ENCODE data around the gene CHCHD6. TPM values are rescaled to one million over a fixed set of nuclear protein-coding genes. Genes with fewer than 3 reads are reported as not detected.

CHCHD6 gene
- total RNA-seq, 1 experiment from 2014 or later, result 33.0 TPM

DNA sequence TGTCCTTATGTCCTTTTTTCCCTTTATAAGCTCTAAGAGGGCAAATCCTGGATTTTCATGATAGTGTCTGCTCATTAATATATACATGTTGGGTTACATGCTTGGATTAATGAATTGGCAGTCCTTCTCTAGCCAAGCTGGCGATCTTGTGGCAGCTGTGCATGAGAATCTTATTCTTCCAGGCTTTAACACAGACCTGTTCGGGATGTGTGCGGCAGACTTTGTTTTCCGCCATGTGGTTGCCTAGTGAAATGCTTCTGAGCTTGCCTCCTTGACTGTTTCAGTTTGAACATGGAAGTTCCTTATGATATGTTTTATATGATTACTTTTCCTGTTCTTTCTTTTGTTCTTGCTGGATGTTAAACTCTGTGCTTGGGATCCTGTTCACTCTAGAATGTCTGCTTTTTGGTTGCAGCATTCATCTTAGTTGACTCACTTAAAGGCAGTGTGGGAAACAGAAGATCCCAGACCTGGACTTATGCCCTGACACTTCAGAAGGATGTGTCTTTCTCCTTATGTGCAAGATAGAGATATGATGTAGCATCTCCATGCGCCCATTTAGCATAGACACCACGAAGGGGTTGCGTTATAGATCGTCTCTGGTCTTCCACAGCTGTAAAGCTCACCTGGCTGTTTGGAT is 7.2 kb downstream of the CHCHD6 start:
- no peaks in the 10 kb centered on the region for H3K4me1 ChIP-seq (ENCODE audit: insufficient read depth, low read length)
- intact Hi-C loops (cut with micrococcal nuclease), result no loop called here
- H3K27me3 ChIP-seq (ENCODE audit: low read length), result no peaks in the 10 kb centered on the region
- ChIA-PET POLR2A (ENCODE audit: unreplicated experiment) (no interaction called here), CTCF (no interaction called here)
- peaks cover 5% of the 10 kb centered on the region; the same call in 1 of the 2 replicates for H4K20me1 ChIP-seq (ENCODE audit: low read length)
- ATAC-seq, result no peak
- no peaks in the 10 kb centered on the region for H3K9me2 ChIP-seq (replicated peaks; ENCODE audit: low read length)
- no TSS peak for BruUV-seq (replicated peaks)
- H3K9ac ChIP-seq (ENCODE audit: low read length), result no peak overlapping the region
- no peak overlapping the region for H3K4me3 ChIP-seq (ENCODE audit: low read length)
- TF ChIP-seq EZH2phosphoT487 (IDR thresholded peaks at IDR 0.05; ENCODE audit: borderline replicate concordance, low read length), result no peak
- TF ChIP-seq, protein P1, sequence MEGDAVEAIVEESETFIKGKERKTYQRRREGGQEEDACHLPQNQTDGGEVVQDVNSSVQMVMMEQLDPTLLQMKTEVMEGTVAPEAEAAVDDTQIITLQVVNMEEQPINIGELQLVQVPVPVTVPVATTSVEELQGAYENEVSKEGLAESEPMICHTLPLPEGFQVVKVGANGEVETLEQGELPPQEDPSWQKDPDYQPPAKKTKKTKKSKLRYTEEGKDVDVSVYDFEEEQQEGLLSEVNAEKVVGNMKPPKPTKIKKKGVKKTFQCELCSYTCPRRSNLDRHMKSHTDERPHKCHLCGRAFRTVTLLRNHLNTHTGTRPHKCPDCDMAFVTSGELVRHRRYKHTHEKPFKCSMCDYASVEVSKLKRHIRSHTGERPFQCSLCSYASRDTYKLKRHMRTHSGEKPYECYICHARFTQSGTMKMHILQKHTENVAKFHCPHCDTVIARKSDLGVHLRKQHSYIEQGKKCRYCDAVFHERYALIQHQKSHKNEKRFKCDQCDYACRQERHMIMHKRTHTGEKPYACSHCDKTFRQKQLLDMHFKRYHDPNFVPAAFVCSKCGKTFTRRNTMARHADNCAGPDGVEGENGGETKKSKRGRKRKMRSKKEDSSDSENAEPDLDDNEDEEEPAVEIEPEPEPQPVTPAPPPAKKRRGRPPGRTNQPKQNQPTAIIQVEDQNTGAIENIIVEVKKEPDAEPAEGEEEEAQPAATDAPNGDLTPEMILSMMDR (conservative IDR thresholded peaks at IDR 0.05; ENCODE audit: low read depth, low read length), result no peak
- TF ChIP-seq EZH2 (IDR thresholded peaks at IDR 0.05; ENCODE audit: low read length, unreplicated experiment), result no peak
- DNase-seq, result no peak
- H3K79me2 ChIP-seq (ENCODE audit: low read length), result peaks cover 90% of the 10 kb centered on the region
- no peak overlapping the region for H3K4me2 ChIP-seq (ENCODE audit: low read length)
- H3F3A ChIP-seq (ENCODE audit: low read length, unreplicated experiment), result no peaks in the 10 kb centered on the region
- no peaks in the 10 kb centered on the region for H3K9me3 ChIP-seq (ENCODE audit: low read length)
- H2AFZ ChIP-seq (ENCODE audit: low read length), result no peak overlapping the region
- H3K27ac ChIP-seq (ENCODE audit: low read length), result no peak overlapping the region
- no peaks in the 10 kb centered on the region; the same call in 1 of the 2 replicates for H3K36me3 ChIP-seq (ENCODE audit: low read depth, low read length)

DNA sequence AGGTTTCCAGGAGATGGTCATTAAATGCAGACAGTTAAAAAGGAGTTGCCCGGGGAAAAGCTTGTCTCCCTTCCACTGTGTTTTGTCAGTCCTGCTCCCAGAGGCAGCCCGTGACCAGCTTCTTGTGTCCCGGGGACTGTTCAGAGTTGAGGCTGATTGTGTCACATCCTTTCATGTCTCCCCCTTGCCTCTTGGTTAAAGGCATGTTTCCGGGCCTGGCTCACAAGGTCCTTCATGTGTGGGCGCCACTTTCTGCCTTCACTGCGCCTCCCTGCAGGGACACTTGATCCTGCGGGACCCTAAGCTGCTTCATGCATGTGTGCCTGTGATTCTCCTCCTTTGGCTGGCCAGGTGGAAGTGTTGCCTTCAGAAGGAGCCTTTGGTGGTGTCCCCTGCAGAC is 9.2 kb downstream of the CHCHD6 start:
- Histone ChIP-seq H3F3A (ENCODE audit: low read length, unreplicated experiment) (no peaks in the 10 kb centered on the region), H3K9ac (ENCODE audit: low read length) (no peak overlapping the region), H3K27me3 (ENCODE audit: low read length) (no peaks in the 10 kb centered on the region), H2AFZ (ENCODE audit: low read length) (no peak overlapping the region), H3K4me1 (ENCODE audit: insufficient read depth, low read length) (no peaks in the 10 kb centered on the region), H3K27ac (ENCODE audit: low read length) (no peak overlapping the region), H4K20me1 (ENCODE audit: low read length) (peaks cover 5% of the 10 kb centered on the region; the same call in 1 of the 2 replicates), H3K79me2 (ENCODE audit: low read length) (peaks cover 77% of the 10 kb centered on the region), H3K36me3 (ENCODE audit: low read depth, low read length) (no peaks in the 10 kb centered on the region), H3K4me3 (ENCODE audit: low read length) (no peak overlapping the region), H3K4me2 (ENCODE audit: low read length) (no peak overlapping the region), H3K9me3 (ENCODE audit: low read length) (no peaks in the 10 kb centered on the region), H3K9me2 (replicated peaks; ENCODE audit: low read length) (no peaks in the 10 kb centered on the region)
- BruUV-seq (replicated peaks), result no TSS peak
- DNase-seq (no peak), ATAC-seq (no peak)
- no peak for TF ChIP-seq EZH2phosphoT487 (IDR thresholded peaks at IDR 0.05; ENCODE audit: borderline replicate concordance, low read length)
- TF ChIP-seq, protein P1 (conservative IDR thresholded peaks at IDR 0.05; ENCODE audit: low read depth, low read length), result no peak
- no peak for TF ChIP-seq EZH2 (IDR thresholded peaks at IDR 0.05; ENCODE audit: low read length, unreplicated experiment)
- ChIA-PET CTCF (no interaction called here), POLR2A (ENCODE audit: unreplicated experiment) (no interaction called here)
- intact Hi-C loops (cut with micrococcal nuclease), result no loop called here

DNA sequence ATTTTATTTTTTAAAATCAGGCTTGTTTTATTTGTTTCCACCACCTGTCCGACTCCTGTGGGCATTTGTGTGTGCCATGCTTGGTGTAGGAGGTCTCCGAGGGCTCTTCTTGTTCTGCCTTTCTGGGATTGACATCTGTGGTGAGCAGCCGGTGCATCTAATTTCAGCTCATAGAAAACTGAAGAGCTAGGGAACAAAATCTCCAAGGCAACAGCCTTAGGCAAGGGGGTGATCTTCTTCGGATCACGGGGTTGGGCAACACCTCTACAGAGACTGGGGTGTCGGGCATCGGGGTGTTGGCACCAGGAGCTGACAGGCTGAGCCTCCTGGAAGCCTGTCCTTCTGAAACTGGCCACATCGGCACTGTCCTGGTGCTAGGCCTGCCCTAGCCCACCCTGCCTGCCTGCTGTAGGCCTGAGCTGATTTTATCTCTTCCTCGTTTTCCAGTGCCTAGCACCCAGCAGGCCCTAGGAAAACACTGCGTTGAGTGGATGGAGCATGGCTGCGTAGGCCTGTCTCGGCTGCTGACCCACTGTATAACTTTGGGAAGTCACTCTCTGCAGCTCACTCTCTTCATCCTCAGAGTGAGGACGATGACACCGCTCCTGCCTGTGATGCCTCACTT is 10.3 kb downstream of the CHCHD6 start:
- H3K9me2 ChIP-seq (replicated peaks; ENCODE audit: low read length), result no peaks in the 10 kb centered on the region
- no peak overlapping the region for H3K9ac ChIP-seq (ENCODE audit: low read length)
- H3K36me3 ChIP-seq (ENCODE audit: low read depth, low read length), result no peaks in the 10 kb centered on the region
- no peaks in the 10 kb centered on the region for H3K9me3 ChIP-seq (ENCODE audit: low read length)
- BruUV-seq (replicated peaks), result no TSS peak
- intact Hi-C loops (cut with micrococcal nuclease), result no loop called here
- H3K79me2 ChIP-seq (ENCODE audit: low read length), result peaks cover 77% of the 10 kb centered on the region
- no peak overlapping the region for H3K27ac ChIP-seq (ENCODE audit: low read length)
- no peaks in the 10 kb centered on the region for H3K27me3 ChIP-seq (ENCODE audit: low read length)
- no peak overlapping the region for H3K4me2 ChIP-seq (ENCODE audit: low read length)
- DNase-seq, result no peak
- no peak for TF ChIP-seq EZH2 (IDR thresholded peaks at IDR 0.05; ENCODE audit: low read length, unreplicated experiment)
- TF ChIP-seq, protein P1 (conservative IDR thresholded peaks at IDR 0.05; ENCODE audit: low read depth, low read length), result no peak
- TF ChIP-seq EZH2phosphoT487 (IDR thresholded peaks at IDR 0.05; ENCODE audit: borderline replicate concordance, low read length), result no peak
- H3F3A ChIP-seq (ENCODE audit: low read length, unreplicated experiment), result no peaks in the 10 kb centered on the region
- no peak for ATAC-seq
- CTCF ChIA-PET, result interaction anchor here (0.6 kb wide), 1 partner anchor 132 kb away, joined by 6 read pairs; no protein-coding TSS in a partner anchor
- no peak overlapping the region for H2AFZ ChIP-seq (ENCODE audit: low read length)
- H4K20me1 ChIP-seq (ENCODE audit: low read length), result peaks cover 5% of the 10 kb centered on the region; the same call in 1 of the 2 replicates
- H3K4me3 ChIP-seq (ENCODE audit: low read length), result no peak overlapping the region
- POLR2A ChIA-PET (ENCODE audit: unreplicated experiment), result no interaction called here
- H3K4me1 ChIP-seq (ENCODE audit: insufficient read depth, low read length), result no peaks in the 10 kb centered on the region

Measured in PC-3 (cell line).